ENCODE data around the gene WIPF3.

The WIPF3 gene

DNA sequence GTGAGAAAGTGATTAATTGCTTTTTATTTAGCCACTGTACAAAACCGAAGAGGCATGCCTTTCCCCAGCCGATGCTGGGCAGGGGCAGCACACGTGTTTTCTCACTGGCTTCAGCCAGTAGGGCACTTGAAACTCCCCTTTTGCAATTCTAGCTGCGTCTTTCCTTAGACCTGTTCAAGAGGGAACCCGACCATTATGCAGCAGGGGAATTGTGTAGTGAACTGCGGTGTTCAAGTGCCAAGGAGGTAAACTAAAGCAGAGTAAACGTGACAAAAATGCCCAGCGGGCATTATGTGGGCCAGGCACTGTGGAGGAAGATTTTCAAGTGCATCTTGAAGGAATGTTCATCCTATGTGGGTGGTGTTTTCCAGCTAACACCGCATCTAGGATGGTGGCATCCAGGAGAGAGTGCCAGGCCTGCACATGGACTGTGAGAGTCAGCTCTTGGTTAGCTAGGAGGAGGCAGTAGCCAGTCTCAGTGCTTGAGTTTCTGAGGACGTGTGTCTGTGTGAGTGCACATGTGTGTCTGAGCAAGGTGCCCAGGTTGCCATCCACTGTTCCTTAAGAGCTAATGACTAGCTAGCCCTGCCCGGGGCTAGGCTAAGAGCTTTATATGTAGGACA is 3.3 kb downstream of the WIPF3 start:
- no peak for DNase-seq

DNA sequence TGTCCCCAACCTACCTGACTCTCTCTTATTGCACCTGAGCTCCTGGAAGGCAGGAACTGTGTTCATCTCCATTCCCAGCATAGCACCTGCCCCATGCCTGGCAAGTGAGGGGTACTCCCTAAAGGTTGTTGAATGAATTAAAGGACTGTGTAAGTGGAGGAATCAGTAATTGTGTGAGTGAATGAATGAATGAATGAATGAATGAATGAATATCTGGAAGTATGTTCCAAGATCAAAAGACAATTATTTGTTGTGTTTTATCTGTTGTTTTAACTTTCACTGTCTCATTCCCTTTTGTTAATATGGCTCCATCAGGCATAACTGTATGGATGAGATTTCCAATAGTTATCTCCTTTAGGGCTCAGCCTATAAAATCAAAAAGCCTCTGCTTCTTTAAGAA is 4.0 kb downstream of the WIPF3 start:
- DNase-seq, result no peak

DNA sequence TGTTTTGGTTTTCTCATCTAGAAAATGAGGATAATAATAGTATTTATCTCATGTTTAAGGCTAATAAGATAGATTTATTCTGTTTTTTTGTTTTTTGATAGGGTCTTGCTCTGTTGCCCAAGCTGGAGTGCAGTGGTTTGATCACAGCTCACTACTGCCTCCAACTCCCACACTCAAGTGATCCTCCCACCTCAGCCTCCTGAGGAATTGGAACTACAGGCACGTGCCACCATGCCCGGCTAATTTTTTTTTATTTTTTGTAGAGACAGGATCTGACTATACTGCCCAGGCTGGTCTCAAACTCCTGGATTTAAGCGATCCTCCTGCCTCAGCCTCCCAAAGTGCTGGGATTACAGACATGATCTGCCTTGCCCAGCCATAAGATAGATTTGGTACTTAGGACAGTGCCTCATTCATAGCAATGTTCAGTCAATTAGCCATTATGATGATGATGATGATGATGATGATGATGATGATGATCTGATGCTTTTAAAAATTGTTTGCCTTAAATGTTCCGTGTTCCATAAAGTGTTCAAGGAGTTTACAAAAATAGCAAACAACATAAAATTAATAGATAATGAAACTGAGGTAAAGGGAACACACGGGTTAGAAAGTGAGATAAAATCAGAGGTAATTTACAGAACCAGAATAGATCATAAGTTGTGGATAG is 4.6 kb downstream of the WIPF3 start:
- DNase-seq, result no peak

DNA sequence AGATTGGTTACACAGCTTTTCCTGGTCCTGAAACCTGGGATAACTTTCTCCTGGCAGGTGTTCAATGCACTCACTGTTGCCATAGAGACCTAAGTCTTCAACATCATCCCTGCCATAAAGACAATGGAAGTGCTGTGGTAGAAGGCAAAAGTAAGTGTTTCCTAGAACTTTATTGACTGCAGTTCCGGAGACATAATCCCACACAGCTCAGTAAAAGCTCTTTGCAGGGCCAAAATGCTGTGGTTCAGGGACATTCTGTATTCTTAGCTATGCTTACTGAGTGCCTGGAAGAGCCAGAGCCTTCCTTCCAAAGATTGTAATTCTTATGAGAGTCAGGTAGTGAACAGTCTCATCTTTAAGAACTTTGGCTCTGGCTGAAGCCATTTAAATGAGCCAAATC is 5.3 kb downstream of the WIPF3 start:
- no peak for DNase-seq

DNA sequence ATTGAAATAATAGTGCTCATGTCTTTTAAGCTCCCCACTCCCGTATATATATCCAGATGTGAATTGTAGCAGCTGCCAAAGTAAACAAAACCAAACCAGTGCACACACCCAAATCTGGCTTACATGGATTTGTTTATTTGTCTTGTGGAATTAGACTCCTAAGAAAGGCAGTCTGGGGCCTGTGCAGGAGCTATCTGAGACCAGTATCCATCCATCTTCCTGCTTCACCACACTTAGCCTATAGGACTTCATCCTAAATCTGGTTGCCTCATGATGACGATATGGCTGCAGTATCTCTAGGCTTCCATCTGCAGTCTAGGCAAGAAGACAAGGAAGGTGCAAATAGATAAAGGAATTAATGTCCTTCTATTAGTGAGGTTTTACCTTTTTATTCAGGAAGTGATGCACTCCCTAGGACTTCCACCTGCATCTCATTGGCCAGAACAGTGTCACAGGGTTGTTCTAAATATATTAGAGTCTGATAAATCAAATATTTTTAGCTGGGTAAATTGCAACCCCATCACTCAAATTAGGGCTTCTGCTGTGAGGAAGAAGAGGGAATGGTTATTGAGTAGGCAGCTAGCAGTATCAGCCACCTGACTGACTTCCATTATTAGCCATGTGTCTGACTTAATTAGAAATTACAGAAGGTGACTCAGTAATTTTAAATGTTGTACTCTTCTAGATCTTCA is 6.0 kb downstream of the WIPF3 start:
- no peak for DNase-seq

DNA sequence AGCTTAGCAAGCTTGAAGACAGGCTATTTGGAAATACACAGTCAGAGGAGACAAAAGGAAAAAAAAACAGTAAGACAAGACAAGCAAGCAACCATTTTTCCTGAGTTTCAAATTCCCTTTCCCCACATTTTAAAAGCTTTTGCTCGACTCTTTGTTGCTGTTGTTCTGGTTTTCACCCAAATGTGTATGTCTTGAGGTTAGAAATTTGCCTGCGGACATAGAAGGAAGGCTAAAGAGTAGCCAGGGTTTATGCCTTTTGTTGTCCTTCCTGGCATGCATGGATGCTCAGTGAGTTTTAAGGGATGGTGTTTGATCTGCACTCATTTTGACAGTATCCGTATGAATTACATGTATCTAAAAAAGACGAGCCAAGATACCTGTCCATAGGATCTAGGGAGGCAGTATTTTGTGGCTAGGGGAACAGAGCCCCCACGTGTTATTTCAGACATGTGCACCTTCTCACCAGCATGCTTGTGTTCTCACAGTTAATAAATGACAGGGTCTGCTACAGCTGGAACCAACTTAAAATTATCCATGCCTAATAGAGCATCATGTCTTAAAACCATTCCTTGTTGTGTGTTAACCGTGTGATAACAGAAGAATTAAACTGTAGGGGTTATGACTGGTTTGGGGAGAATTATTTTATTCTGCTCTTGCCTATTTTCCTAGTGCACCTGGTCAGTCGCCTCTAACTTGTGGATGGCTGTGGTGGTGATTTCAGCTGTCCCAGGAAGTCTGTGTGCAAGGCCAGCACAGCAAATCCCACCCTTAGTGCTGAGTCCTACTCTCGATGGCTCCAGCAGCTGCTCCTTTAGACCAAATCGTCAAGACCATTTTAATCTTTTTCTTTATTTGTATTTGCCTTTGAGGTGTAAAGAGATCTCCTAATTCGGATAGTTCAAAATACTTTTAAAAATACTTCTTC is 9.1 kb downstream of the WIPF3 start:
- no peak for DNase-seq

GRCh38 chr7:29818308-29818707 is 12.0 kb downstream of the WIPF3 start:
- DNase-seq, result no peak

GRCh38 chr7:29825775-29826529 is 19.6 kb downstream of the WIPF3 start:
- no peak for DNase-seq

DNA sequence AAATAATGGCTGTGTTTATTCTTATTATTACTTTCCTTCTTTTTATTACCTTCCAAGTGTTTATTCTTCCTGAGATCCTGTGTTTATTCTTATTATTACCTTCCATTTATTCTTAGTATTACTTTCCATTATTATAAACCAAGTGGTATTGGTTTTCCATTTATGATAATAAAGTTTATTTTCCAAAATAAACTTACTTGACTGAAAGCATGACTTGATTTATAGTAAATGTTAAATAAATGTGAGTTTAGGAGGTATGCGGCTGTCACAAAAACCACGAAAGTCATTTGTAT is 20.2 kb downstream of the WIPF3 start:
- DNase-seq, result no peak

GRCh38 chr7:29826904-29827303 is 20.6 kb downstream of the WIPF3 start:
- no peak for DNase-seq

GRCh38 chr7:29831705-29832104 is 25.4 kb downstream of the WIPF3 start:
- DNase-seq, result no peak

GRCh38 chr7:29833929-29834328 is 27.6 kb downstream of the WIPF3 start:
- no peak for DNase-seq

- no peak for DNase-seq
Measured at GRCh38 chr7:29835718-29836117, 29.4 kb downstream of the WIPF3 start.

- DNase-seq, result no peak
Measured at GRCh38 chr7:29839302-29839701, 33.0 kb downstream of the WIPF3 start.

DNA sequence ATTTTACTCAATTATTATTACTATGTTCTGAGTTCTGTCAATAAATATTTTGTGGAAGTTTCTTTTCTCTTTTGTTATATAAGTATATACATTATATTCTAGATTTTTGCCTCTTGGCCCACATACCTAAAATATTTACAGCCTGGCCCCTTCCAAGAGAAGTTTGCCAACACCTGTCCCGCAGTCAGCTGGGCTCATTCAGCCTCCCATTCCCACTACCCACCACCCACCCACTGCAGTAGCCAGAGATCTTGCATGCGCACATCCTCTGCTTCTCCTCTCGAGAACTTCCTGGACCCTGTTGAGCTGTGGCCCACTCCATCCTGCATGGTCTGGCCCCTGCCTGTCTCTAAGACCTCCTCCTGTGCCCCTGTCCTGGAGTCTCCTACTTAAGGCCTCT is 33.6 kb downstream of the WIPF3 start:
- no peak for DNase-seq

GRCh38 chr7:29840701-29841100 is 34.4 kb downstream of the WIPF3 start:
- no peak for DNase-seq

DNA sequence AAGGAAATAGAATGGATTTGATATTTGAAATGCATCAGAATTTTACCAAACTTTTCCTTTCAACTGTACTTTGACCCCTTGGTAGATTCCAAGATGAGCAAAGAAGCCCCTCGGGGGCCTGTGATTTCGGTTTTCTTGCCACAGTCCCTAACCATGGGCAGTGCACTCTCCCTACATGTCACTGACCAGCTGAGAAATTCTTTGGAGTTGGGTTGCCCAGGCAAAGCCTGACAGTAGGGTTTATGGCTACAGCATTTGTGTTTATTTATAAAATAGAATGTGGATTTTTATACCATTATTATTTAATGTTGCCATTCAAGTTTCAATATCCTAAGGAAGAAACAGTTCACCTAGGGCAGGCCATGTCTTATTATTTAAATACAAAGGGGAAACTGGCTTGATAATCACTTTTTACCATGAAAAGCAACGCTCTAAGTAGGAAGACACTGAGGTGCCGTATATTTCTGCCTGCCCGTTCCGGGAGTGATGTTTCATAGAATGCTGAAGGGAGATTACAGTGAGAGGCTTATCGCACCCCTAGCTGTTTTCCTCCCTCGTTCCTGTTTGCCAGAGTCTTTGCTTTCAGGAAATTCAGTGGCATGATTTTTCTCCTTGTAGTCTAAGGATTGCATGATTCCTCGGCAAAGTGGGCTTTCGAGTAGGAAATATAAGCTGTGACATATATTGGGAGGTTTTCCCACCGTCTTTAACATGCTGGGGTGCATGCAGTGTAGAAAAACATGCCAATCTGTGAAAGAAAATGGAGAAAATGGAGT is 35.8 kb downstream of the WIPF3 start:
- no peak for DNase-seq

DNA sequence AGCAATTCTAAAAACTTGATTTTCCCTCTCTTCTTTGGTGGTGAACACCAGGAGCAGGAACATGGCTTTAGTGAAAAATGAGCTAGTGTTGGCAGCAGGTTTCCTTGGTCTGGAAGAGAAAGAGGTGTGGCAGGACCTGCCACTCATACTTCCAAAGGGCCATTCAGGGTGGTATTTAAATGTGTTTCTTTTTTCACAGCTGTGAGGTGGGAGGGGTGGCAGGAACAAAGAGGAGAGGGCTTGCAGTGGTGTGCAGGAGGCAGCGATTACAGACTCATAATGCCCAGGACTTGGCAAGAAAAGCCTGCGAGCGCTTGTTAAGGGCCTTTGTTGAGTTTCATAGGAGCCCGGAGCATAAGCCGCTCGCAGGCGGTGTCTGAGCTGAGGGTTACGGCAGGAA is 36.8 kb downstream of the WIPF3 start:
- DNase-seq, result no peak

- DNase-seq, result no peak
Measured at GRCh38 chr7:29843726-29844125, 37.4 kb downstream of the WIPF3 start.

DNA sequence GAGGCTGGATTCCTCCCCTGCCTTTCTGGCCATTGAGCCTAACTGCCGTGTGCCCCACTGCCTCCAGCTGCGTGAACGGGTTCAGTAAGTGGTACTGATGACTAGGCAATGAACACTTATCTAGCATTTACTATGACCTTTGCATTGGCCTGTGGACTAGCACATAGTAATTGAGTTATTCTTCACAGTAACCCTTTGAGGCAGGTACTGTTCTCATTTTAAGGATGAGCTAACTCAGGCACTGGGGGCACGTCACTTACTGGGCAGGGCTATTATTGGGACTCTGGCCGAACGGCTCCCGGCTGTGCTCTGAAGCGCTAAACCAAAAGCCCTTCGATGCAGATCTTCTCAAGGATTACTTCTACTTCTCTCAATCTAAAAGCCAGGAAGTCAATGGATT is 38.3 kb downstream of the WIPF3 start:
- no peak for DNase-seq

DNA sequence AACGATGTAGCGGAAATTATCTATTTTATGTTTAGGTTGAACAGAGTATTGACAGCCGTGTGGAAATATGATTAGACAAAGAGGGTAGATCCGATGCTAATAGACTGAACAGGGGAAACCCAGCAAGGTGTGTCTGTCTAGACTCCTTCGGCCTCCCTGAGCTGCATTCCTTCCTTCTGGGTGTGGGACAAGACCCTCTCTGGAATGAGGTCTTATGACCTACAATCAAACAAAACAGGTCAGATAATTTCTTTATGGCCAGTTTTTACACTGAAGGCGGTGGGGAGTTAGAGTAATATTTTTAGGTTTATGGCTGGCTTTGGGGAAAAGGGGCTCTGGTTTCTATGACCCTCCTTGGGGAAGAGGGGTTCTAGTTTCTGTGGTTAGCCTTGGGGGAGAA is 41.2 kb downstream of the WIPF3 start:
- DNase-seq, result no peak

- no peak for DNase-seq
Measured at GRCh38 chr7:29847916-29848315, 41.6 kb downstream of the WIPF3 start.

Data from activated CD4-positive, alpha-beta T cell treated with anti-CD3 and anti-CD28 coated beads, Interleukin-2, amount 50 U/mL, for 1 hour (primary cell).